Mesendoderm (in vitro differentiated cells): ENCODE data around the gene ADSL.

Source experiments
- DNase-seq: peaks from one replicate; pipeline ENCODE4 v3.0.0; 2013
- H2AK5ac ChIP-seq: 2 replicates; pipeline ENCODE4 v1.6.1; 2013; ENCODE audit warnings: low read length, inconsistent platforms
- H2BK120ac ChIP-seq: 2 replicates; pipeline ENCODE4 v1.6.1; 2013; ENCODE audit warnings: low read depth, mild to moderate bottlenecking, low read length, moderate library complexity, mixed read lengths
- H2BK15ac ChIP-seq: replicated peaks from 2 replicates; pipeline ENCODE4 v1.6.1; 2013; ENCODE audit warnings: low read depth, mild to moderate bottlenecking, moderate library complexity
- H2BK5ac ChIP-seq: 2 replicates; pipeline ENCODE4 v1.6.1; 2013; ENCODE audit warnings: low read length, inconsistent platforms
- H3K18ac ChIP-seq: 2 replicates; pipeline ENCODE4 v1.6.1; 2013; ENCODE audit warnings: mild to moderate bottlenecking, low read length, mixed read lengths
- H3K23ac ChIP-seq: one replicate; pipeline ENCODE4 v1.6.1; 2013; ENCODE audit warnings: low read length
- H3K27ac ChIP-seq: 2 replicates; pipeline ENCODE4 v1.5.1; 2013; ENCODE audit warnings: low read depth, mild to moderate bottlenecking, inconsistent platforms, low read length, moderate library complexity
- H3K27me3 ChIP-seq: 2 replicates; pipeline ENCODE4 v1.6.1; 2013; ENCODE audit warnings: low read length, control low read depth, mild to moderate bottlenecking, inconsistent platforms; ENCODE audit not compliant: insufficient read depth, poor library complexity
- H3K36me3 ChIP-seq: 2 replicates; pipeline ENCODE4 v1.6.1; 2013; ENCODE audit warnings: low read length, inconsistent platforms; ENCODE audit not compliant: control insufficient read depth, insufficient read depth
- H3K4ac ChIP-seq: one replicate; pipeline ENCODE4 v1.6.1; 2013; ENCODE audit warnings: low read depth, mild to moderate bottlenecking, low read length, moderate library complexity
- H3K4me1 ChIP-seq: 2 replicates; pipeline ENCODE4 v1.6.1; 2013; ENCODE audit warnings: low read depth, low read length, inconsistent platforms; ENCODE audit not compliant: control insufficient read depth
- H3K4me2 ChIP-seq: 2 replicates; pipeline ENCODE4 v1.6.1; 2013; ENCODE audit warnings: low read length
- H3K4me3 ChIP-seq: 2 replicates; pipeline ENCODE4 v1.5.1; 2013; ENCODE audit warnings: mild to moderate bottlenecking, low read length
- H3K56ac ChIP-seq: one replicate; pipeline ENCODE4 v1.6.1; 2013; ENCODE audit warnings: low read length
- H3K79me1 ChIP-seq: 2 replicates; pipeline ENCODE4 v1.6.1; 2013; ENCODE audit warnings: low read length, inconsistent platforms
- H3K79me2 ChIP-seq: 2 replicates; pipeline ENCODE4 v1.6.1; 2013; ENCODE audit warnings: mild to moderate bottlenecking, low read length; ENCODE audit not compliant: control insufficient read depth, insufficient read depth
- H3K9ac ChIP-seq: 2 replicates; pipeline ENCODE4 v1.6.1; 2013; ENCODE audit warnings: low read length, inconsistent platforms
- H4K5ac ChIP-seq: one replicate; pipeline ENCODE4 v1.6.1; 2013; ENCODE audit warnings: low read length
- H4K8ac ChIP-seq: one replicate; pipeline ENCODE4 v1.6.1; 2013; ENCODE audit warnings: low read depth, mild to moderate bottlenecking, control low read depth, low read length, moderate library complexity
- WGBS: extraction: QIAGEN DNeasy Blood & Tissue Kit; methylation state at CpG from one replicate; pipeline ENCODE4 v1.1.7; 2013; ENCODE audit warnings: low lambda C conversion rate, missing lambda C conversion rate; ENCODE audit not compliant: insufficient coverage; ENCODE audit errors: extremely low coverage; 5-methylcytosine and 5-hydroxymethylcytosine counted together

Gene ADSL

GRCh38 chr22:40422558-40423309 is 76.4 kb downstream of the ADSL start:
- H3K79me2 ChIP-seq: no peaks in the 10 kb centered on the region
- no peak overlapping the region for H3K4ac ChIP-seq
- no peak overlapping the region for H4K8ac ChIP-seq
- no peak overlapping the region for H2BK15ac ChIP-seq
- H3K27ac ChIP-seq: no peak overlapping the region
- no peak overlapping the region for H2BK120ac ChIP-seq
- H3K4me3 ChIP-seq: no peak overlapping the region
- H3K79me1 ChIP-seq: no peaks in the 10 kb centered on the region
- no peaks in the 10 kb centered on the region for H3K27me3 ChIP-seq
- H3K4me2 ChIP-seq: no peak overlapping the region
- no peak overlapping the region for H4K5ac ChIP-seq
- H3K9ac ChIP-seq: no peak overlapping the region
- H2AK5ac ChIP-seq: no peak overlapping the region
- no peak overlapping the region for H3K18ac ChIP-seq
- H2BK5ac ChIP-seq: no peak overlapping the region
- H3K4me1 ChIP-seq: no peaks in the 10 kb centered on the region
- peaks cover 2% of the 10 kb centered on the region for H3K36me3 ChIP-seq
- no peak for DNase-seq
- H3K23ac ChIP-seq: no peak overlapping the region
- H3K56ac ChIP-seq: no peak overlapping the region
- WGBS: no CpG with 5 or more reads among the region's 9 CpGs

- Histone ChIP-seq H2BK5ac (no peak overlapping the region), H3K79me1 (no peaks in the 10 kb centered on the region), H3K4ac (no peak overlapping the region), H3K27ac (no peak overlapping the region), H3K18ac (no peak overlapping the region), H4K8ac (no peak overlapping the region), H2BK120ac (no peak overlapping the region), H3K36me3 (peaks cover 2% of the 10 kb centered on the region), H3K27me3 (no peaks in the 10 kb centered on the region), H3K23ac (no peak overlapping the region), H3K9ac (no peak overlapping the region), H3K56ac (no peak overlapping the region), H2BK15ac (no peak overlapping the region), H3K79me2 (no peaks in the 10 kb centered on the region), H3K4me1 (no peaks in the 10 kb centered on the region), H2AK5ac (no peak overlapping the region), H3K4me2 (no peak overlapping the region), H4K5ac (no peak overlapping the region), H3K4me3 (no peak overlapping the region)
- no CpG with 5 or more reads among the region's 5 CpGs for WGBS
- DNase-seq: no peak
Measured at GRCh38 chr22:40423310-40423688, 77.0 kb downstream of the ADSL start.

- DNase-seq: no peak
- H3K23ac ChIP-seq: no peak overlapping the region
- H3K56ac ChIP-seq: no peak overlapping the region
- H3K79me2 ChIP-seq: no peaks in the 10 kb centered on the region
- no peak overlapping the region for H3K9ac ChIP-seq
- H2AK5ac ChIP-seq: no peak overlapping the region
- H3K79me1 ChIP-seq: no peaks in the 10 kb centered on the region
- no peak overlapping the region for H2BK120ac ChIP-seq
- H2BK5ac ChIP-seq: no peak overlapping the region
- H3K4me3 ChIP-seq: no peak overlapping the region
- no peak overlapping the region for H2BK15ac ChIP-seq
- H4K8ac ChIP-seq: no peak overlapping the region
- H3K4me2 ChIP-seq: no peak overlapping the region
- peaks cover 4% of the 10 kb centered on the region for H3K36me3 ChIP-seq
- H3K27ac ChIP-seq: no peak overlapping the region
- H3K18ac ChIP-seq: no peak overlapping the region
- no peaks in the 10 kb centered on the region for H3K4me1 ChIP-seq
- no peak overlapping the region for H4K5ac ChIP-seq
- H3K4ac ChIP-seq: no peak overlapping the region
- no CpG with 5 or more reads among the region's 17 CpGs for WGBS
- H3K27me3 ChIP-seq: no peaks in the 10 kb centered on the region
Measured at GRCh38 chr22:40423882-40424640, 77.8 kb downstream of the ADSL start.

- no peak overlapping the region for H3K9ac ChIP-seq
- no peak overlapping the region for H4K5ac ChIP-seq
- no CpG with 5 or more reads among the region's 5 CpGs for WGBS
- H3K27ac ChIP-seq: no peak overlapping the region
- peaks cover 2% of the 10 kb centered on the region for H3K36me3 ChIP-seq
- no peaks in the 10 kb centered on the region for H3K79me1 ChIP-seq
- no peak overlapping the region for H3K18ac ChIP-seq
- no peak overlapping the region for H3K4me2 ChIP-seq
- no peak overlapping the region for H4K8ac ChIP-seq
- H2BK15ac ChIP-seq: no peak overlapping the region
- no peaks in the 10 kb centered on the region for H3K79me2 ChIP-seq
- no peaks in the 10 kb centered on the region for H3K4me1 ChIP-seq
- H2AK5ac ChIP-seq: no peak overlapping the region
- H3K23ac ChIP-seq: no peak overlapping the region
- H2BK5ac ChIP-seq: no peak overlapping the region
- H3K56ac ChIP-seq: no peak overlapping the region
- H3K27me3 ChIP-seq: no peaks in the 10 kb centered on the region
- no peak overlapping the region for H2BK120ac ChIP-seq
- H3K4me3 ChIP-seq: no peak overlapping the region
- DNase-seq: no peak
- H3K4ac ChIP-seq: no peak overlapping the region
Measured at GRCh38 chr22:40425082-40425481, 78.8 kb downstream of the ADSL start.

GRCh38 chr22:40426594-40427333 is 80.5 kb downstream of the ADSL start:
- H3K56ac ChIP-seq: no peak overlapping the region
- H2AK5ac ChIP-seq: no peak overlapping the region
- no CpG with 5 or more reads among the region's 9 CpGs for WGBS
- no peak overlapping the region for H2BK5ac ChIP-seq
- no peak overlapping the region for H3K23ac ChIP-seq
- no peak overlapping the region for H3K4ac ChIP-seq
- no peak for DNase-seq
- H3K79me2 ChIP-seq: no peaks in the 10 kb centered on the region
- H3K36me3 ChIP-seq: peaks cover 3% of the 10 kb centered on the region
- H2BK15ac ChIP-seq: no peak overlapping the region
- H3K4me2 ChIP-seq: no peak overlapping the region
- H3K27me3 ChIP-seq: no peaks in the 10 kb centered on the region
- H3K79me1 ChIP-seq: no peaks in the 10 kb centered on the region
- H2BK120ac ChIP-seq: no peak overlapping the region
- no peak overlapping the region for H4K5ac ChIP-seq
- no peak overlapping the region for H3K4me3 ChIP-seq
- H3K9ac ChIP-seq: no peak overlapping the region
- H3K18ac ChIP-seq: no peak overlapping the region
- no peak overlapping the region for H4K8ac ChIP-seq
- H3K27ac ChIP-seq: no peak overlapping the region
- no peaks in the 10 kb centered on the region for H3K4me1 ChIP-seq
